ENCODE data around the gene FAM83B. TPM values are rescaled to one million over a fixed set of nuclear protein-coding genes. Genes with fewer than 3 reads are reported as not detected.

The FAM83B gene
- total RNA-seq, 1 experiment from 2014 or later, result 3.9 TPM

DNA sequence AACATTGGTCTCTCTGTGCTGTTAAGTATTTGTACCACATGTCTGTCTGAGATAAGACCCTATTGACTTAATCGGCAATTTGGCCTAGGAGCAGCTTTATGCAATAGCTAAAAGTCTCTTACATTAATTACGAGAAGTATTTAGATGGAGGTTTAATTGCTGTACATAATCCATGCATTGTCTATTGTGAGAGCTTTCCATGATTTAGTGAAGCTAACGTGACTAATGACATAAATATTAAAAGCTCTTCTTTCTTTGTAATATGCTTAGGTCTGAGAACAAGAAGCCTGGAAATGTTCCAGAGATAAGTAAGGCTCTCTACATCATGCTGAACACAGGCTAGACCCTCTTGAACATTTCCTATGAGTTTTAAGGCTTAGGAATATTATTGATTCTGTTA is 32.7 kb upstream of the FAM83B start:
- H3K4me3 Mint-ChIP-seq, result no peak overlapping the region
- no peaks in the 10 kb centered on the region; the same call in 1 of the 2 replicates for H3K27me3 Mint-ChIP-seq (ENCODE audit: low read depth)
- POLR2A ChIA-PET, result no interaction called here
- no peak overlapping the region for H3K27ac Mint-ChIP-seq
- DNase-seq (ENCODE audit: low spot score) (no peak), ATAC-seq (no peak)
- CTCF ChIA-PET, result no interaction called here
- peaks cover 3% of the 10 kb centered on the region for H3K36me3 Mint-ChIP-seq
- no peaks in the 10 kb centered on the region for H3K4me1 Mint-ChIP-seq
- peaks cover 10% of the 10 kb centered on the region for H3K9me3 Mint-ChIP-seq
- TF ChIP-seq, protein P1, sequence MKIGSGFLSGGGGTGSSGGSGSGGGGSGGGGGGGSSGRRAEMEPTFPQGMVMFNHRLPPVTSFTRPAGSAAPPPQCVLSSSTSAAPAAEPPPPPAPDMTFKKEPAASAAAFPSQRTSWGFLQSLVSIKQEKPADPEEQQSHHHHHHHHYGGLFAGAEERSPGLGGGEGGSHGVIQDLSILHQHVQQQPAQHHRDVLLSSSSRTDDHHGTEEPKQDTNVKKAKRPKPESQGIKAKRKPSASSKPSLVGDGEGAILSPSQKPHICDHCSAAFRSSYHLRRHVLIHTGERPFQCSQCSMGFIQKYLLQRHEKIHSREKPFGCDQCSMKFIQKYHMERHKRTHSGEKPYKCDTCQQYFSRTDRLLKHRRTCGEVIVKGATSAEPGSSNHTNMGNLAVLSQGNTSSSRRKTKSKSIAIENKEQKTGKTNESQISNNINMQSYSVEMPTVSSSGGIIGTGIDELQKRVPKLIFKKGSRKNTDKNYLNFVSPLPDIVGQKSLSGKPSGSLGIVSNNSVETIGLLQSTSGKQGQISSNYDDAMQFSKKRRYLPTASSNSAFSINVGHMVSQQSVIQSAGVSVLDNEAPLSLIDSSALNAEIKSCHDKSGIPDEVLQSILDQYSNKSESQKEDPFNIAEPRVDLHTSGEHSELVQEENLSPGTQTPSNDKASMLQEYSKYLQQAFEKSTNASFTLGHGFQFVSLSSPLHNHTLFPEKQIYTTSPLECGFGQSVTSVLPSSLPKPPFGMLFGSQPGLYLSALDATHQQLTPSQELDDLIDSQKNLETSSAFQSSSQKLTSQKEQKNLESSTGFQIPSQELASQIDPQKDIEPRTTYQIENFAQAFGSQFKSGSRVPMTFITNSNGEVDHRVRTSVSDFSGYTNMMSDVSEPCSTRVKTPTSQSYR (CRISPR knock-in tag; IDR thresholded peaks at IDR 0.05), result no peak
- TF ChIP-seq, protein P2, sequence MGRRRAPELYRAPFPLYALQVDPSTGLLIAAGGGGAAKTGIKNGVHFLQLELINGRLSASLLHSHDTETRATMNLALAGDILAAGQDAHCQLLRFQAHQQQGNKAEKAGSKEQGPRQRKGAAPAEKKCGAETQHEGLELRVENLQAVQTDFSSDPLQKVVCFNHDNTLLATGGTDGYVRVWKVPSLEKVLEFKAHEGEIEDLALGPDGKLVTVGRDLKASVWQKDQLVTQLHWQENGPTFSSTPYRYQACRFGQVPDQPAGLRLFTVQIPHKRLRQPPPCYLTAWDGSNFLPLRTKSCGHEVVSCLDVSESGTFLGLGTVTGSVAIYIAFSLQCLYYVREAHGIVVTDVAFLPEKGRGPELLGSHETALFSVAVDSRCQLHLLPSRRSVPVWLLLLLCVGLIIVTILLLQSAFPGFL (CRISPR knock-in tag; IDR thresholded peaks at IDR 0.05; ENCODE audit: borderline replicate concordance), result no peak
- TF ChIP-seq ZNF121 (CRISPR knock-in tag; IDR thresholded peaks at IDR 0.05), result no peak
- no peak for TF ChIP-seq ZNF671 (CRISPR knock-in tag; IDR thresholded peaks at IDR 0.05)
- TF ChIP-seq ZNF317 (CRISPR knock-in tag; IDR thresholded peaks at IDR 0.05; ENCODE audit: borderline replicate concordance, low read depth), result no peak
- TF ChIP-seq, protein P3, sequence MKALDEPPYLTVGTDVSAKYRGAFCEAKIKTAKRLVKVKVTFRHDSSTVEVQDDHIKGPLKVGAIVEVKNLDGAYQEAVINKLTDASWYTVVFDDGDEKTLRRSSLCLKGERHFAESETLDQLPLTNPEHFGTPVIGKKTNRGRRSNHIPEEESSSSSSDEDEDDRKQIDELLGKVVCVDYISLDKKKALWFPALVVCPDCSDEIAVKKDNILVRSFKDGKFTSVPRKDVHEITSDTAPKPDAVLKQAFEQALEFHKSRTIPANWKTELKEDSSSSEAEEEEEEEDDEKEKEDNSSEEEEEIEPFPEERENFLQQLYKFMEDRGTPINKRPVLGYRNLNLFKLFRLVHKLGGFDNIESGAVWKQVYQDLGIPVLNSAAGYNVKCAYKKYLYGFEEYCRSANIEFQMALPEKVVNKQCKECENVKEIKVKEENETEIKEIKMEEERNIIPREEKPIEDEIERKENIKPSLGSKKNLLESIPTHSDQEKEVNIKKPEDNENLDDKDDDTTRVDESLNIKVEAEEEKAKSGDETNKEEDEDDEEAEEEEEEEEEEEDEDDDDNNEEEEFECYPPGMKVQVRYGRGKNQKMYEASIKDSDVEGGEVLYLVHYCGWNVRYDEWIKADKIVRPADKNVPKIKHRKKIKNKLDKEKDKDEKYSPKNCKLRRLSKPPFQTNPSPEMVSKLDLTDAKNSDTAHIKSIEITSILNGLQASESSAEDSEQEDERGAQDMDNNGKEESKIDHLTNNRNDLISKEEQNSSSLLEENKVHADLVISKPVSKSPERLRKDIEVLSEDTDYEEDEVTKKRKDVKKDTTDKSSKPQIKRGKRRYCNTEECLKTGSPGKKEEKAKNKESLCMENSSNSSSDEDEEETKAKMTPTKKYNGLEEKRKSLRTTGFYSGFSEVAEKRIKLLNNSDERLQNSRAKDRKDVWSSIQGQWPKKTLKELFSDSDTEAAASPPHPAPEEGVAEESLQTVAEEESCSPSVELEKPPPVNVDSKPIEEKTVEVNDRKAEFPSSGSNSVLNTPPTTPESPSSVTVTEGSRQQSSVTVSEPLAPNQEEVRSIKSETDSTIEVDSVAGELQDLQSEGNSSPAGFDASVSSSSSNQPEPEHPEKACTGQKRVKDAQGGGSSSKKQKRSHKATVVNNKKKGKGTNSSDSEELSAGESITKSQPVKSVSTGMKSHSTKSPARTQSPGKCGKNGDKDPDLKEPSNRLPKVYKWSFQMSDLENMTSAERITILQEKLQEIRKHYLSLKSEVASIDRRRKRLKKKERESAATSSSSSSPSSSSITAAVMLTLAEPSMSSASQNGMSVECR (CRISPR knock-in tag; IDR thresholded peaks at IDR 0.05; ENCODE audit: borderline replicate concordance), result no peak
- no peak for TF ChIP-seq ZNF416 (CRISPR knock-in tag; IDR thresholded peaks at IDR 0.05)
- TF ChIP-seq, protein P4, sequence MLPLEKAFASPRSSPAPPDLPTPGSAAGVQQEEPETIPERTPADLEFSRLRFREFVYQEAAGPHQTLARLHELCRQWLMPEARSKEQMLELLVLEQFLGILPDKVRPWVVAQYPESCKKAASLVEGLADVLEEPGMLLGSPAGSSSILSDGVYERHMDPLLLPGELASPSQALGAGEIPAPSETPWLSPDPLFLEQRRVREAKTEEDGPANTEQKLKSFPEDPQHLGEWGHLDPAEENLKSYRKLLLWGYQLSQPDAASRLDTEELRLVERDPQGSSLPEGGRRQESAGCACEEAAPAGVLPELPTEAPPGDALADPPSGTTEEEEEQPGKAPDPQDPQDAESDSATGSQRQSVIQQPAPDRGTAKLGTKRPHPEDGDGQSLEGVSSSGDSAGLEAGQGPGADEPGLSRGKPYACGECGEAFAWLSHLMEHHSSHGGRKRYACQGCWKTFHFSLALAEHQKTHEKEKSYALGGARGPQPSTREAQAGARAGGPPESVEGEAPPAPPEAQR (CRISPR knock-in tag; IDR thresholded peaks at IDR 0.05), result no peak
- TF ChIP-seq, protein P5, sequence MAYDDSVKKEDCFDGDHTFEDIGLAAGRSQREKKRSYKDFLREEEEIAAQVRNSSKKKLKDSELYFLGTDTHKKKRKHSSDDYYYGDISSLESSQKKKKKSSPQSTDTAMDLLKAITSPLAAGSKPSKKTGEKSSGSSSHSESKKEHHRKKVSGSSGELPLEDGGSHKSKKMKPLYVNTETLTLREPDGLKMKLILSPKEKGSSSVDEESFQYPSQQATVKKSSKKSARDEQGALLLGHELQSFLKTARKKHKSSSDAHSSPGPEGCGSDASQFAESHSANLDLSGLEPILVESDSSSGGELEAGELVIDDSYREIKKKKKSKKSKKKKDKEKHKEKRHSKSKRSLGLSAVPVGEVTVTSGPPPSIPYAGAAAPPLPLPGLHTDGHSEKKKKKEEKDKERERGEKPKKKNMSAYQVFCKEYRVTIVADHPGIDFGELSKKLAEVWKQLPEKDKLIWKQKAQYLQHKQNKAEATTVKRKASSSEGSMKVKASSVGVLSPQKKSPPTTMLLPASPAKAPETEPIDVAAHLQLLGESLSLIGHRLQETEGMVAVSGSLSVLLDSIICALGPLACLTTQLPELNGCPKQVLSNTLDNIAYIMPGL (CRISPR knock-in tag; IDR thresholded peaks at IDR 0.05), result no peak
- TF ChIP-seq, protein P6, sequence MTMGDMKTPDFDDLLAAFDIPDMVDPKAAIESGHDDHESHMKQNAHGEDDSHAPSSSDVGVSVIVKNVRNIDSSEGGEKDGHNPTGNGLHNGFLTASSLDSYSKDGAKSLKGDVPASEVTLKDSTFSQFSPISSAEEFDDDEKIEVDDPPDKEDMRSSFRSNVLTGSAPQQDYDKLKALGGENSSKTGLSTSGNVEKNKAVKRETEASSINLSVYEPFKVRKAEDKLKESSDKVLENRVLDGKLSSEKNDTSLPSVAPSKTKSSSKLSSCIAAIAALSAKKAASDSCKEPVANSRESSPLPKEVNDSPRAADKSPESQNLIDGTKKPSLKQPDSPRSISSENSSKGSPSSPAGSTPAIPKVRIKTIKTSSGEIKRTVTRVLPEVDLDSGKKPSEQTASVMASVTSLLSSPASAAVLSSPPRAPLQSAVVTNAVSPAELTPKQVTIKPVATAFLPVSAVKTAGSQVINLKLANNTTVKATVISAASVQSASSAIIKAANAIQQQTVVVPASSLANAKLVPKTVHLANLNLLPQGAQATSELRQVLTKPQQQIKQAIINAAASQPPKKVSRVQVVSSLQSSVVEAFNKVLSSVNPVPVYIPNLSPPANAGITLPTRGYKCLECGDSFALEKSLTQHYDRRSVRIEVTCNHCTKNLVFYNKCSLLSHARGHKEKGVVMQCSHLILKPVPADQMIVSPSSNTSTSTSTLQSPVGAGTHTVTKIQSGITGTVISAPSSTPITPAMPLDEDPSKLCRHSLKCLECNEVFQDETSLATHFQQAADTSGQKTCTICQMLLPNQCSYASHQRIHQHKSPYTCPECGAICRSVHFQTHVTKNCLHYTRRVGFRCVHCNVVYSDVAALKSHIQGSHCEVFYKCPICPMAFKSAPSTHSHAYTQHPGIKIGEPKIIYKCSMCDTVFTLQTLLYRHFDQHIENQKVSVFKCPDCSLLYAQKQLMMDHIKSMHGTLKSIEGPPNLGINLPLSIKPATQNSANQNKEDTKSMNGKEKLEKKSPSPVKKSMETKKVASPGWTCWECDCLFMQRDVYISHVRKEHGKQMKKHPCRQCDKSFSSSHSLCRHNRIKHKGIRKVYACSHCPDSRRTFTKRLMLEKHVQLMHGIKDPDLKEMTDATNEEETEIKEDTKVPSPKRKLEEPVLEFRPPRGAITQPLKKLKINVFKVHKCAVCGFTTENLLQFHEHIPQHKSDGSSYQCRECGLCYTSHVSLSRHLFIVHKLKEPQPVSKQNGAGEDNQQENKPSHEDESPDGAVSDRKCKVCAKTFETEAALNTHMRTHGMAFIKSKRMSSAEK (CRISPR knock-in tag; IDR thresholded peaks at IDR 0.05; ENCODE audit: borderline replicate concordance), result no peak
- no peak for TF ChIP-seq ZNF232 (CRISPR knock-in tag; IDR thresholded peaks at IDR 0.05)
- TF ChIP-seq, protein P7, sequence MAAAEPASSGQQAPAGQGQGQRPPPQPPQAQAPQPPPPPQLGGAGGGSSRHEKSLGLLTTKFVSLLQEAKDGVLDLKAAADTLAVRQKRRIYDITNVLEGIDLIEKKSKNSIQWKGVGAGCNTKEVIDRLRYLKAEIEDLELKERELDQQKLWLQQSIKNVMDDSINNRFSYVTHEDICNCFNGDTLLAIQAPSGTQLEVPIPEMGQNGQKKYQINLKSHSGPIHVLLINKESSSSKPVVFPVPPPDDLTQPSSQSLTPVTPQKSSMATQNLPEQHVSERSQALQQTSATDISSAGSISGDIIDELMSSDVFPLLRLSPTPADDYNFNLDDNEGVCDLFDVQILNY (CRISPR knock-in tag; IDR thresholded peaks at IDR 0.05), result no peak
- no peak for TF ChIP-seq NR3C1 (CRISPR knock-in tag; conservative IDR thresholded peaks at IDR 0.05; ENCODE audit: low read depth)
- TF ChIP-seq ELF4 (CRISPR knock-in tag; IDR thresholded peaks at IDR 0.05; ENCODE audit: low read depth), result no peak
- TF ChIP-seq, protein P8, sequence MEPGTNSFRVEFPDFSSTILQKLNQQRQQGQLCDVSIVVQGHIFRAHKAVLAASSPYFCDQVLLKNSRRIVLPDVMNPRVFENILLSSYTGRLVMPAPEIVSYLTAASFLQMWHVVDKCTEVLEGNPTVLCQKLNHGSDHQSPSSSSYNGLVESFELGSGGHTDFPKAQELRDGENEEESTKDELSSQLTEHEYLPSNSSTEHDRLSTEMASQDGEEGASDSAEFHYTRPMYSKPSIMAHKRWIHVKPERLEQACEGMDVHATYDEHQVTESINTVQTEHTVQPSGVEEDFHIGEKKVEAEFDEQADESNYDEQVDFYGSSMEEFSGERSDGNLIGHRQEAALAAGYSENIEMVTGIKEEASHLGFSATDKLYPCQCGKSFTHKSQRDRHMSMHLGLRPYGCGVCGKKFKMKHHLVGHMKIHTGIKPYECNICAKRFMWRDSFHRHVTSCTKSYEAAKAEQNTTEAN (CRISPR knock-in tag; IDR thresholded peaks at IDR 0.05), result no peak
- TF ChIP-seq, protein P9, sequence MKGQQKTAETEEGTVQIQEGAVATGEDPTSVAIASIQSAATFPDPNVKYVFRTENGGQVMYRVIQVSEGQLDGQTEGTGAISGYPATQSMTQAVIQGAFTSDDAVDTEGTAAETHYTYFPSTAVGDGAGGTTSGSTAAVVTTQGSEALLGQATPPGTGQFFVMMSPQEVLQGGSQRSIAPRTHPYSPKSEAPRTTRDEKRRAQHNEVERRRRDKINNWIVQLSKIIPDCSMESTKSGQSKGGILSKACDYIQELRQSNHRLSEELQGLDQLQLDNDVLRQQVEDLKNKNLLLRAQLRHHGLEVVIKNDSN (CRISPR knock-in tag; IDR thresholded peaks at IDR 0.05), result no peak
- TF ChIP-seq ZNF423 (CRISPR knock-in tag; IDR thresholded peaks at IDR 0.05), result no peak
- TF ChIP-seq MXD4 (CRISPR knock-in tag; IDR thresholded peaks at IDR 0.05; ENCODE audit: borderline replicate concordance), result no peak
